Peyer's patch (tissue), 4 donors: Measurements from ENCODE around the gene TFAP2A. TPM values are rescaled to one million over a fixed set of nuclear protein-coding genes. Genes with fewer than 3 reads are reported as not detected.

Experiments
- DNase-seq, 3 donors: peaks; one replicate each; pipeline ENCODE4 v3.0.0-alpha.2; 2017 to 2019
- H3K27ac ChIP-seq, 4 donors: fragments of 200-600 bp; sonication (generic); one replicate each; pipeline ENCODE4 v1.5.1; 2016 to 2019
- H3K27me3 ChIP-seq, 2 donors: fragments of 200-600 bp; sonication (generic); one replicate each; pipeline ENCODE4 v1.5.1; 2019
- H3K36me3 ChIP-seq, 3 donors: fragments of 200-600 bp; sonication (generic); one replicate each; pipeline ENCODE4 v1.5.1; 2016 to 2019
- H3K4me1 ChIP-seq, 4 donors: fragments of 200-600 bp; sonication (generic); one replicate each; pipeline ENCODE4 v1.5.1; 2016 to 2019
- H3K4me3 ChIP-seq, 4 donors: fragments of 200-600 bp; sonication (generic); 1 replicate in 3 of 4; 2 replicates in 1 of 4; pipeline ENCODE4 v1.5.1; 2016 to 2019; ENCODE audit warnings: mild to moderate bottlenecking in 1 of 4
- H3K9me3 ChIP-seq, 4 donors: fragments of 200-600 bp; sonication (generic); one replicate each; pipeline ENCODE4 v1.5.1; 2016 to 2019; ENCODE audit warnings: mild to moderate bottlenecking in 1 of 4
- CTCF ChIP-seq, 6 experiments: fragments of 450-650 bp in 4 of 6; fragments of 200-600 bp in 2 of 6; sonication (generic) in 1 of 6; IDR thresholded peaks; one replicate each; pipeline ENCODE4 v1.5.1; 2017 to 2019; ENCODE audit warnings: antibody characterized with exemption in 6 of 6, mild to moderate bottlenecking in 3 of 6, moderate library complexity in 1 of 6
- POLR2A ChIP-seq, 2 donors: fragments of 450-650 bp; IDR thresholded peaks; one replicate each; pipeline ENCODE4 v1.5.1; 2017; ENCODE audit warnings: antibody characterized with exemption in 2 of 2, mild to moderate bottlenecking in 2 of 2, moderate library complexity in 2 of 2
- total RNA-seq, 4 donors: library from RNA; depleted of rRNA; stranded (reverse); fragments of >200 nt; gene quantifications; one replicate each; pipeline ENCODE4 v1.1.0, GENCODE V29; 2016

Gene TFAP2A
- total RNA-seq, 4 donors from 2014 or later = 1.4 TPM; not detected in 3

- no peak for DNase-seq
- Histone ChIP-seq H3K27me3 (no peaks in the 10 kb centered on the region), H3K36me3 (no peaks in the 10 kb centered on the region), H3K4me3 (no peak overlapping the region), H3K4me1 (peaks cover 0 to 9% (median 5%) of the 10 kb centered on the region in 4 donors), H3K27ac (no peak overlapping the region), H3K9me3 (peaks cover 0 to 12% (median 5%) of the 10 kb centered on the region in 4 donors)
- no peak for TF ChIP-seq CTCF (IDR thresholded peaks at IDR 0.05)
- no peak for TF ChIP-seq POLR2A (IDR thresholded peaks at IDR 0.05)
These were observed 13.1 kb downstream of the TFAP2A start for GRCh38 chr6:10401632-10402223.

GRCh38 chr6:10401004-10401536 lies 13.8 kb downstream of the TFAP2A start:
- Histone ChIP-seq H3K4me3 (no peak overlapping the region), H3K9me3 (peaks cover 0 to 12% (median 5%) of the 10 kb centered on the region in 4 donors), H3K4me1 (peaks cover 0 to 9% (median 5%) of the 10 kb centered on the region in 4 donors), H3K36me3 (no peaks in the 10 kb centered on the region), H3K27ac (no peak overlapping the region), H3K27me3 (peaks cover 0 to 2% of the 10 kb centered on the region in 2 donors)
- DNase-seq = no peak
- TF ChIP-seq POLR2A (IDR thresholded peaks at IDR 0.05) (no peak), CTCF (IDR thresholded peaks at IDR 0.05) (no peak)

- Histone ChIP-seq H3K4me1 (peaks cover 0 to 9% (median 5%) of the 10 kb centered on the region in 4 donors), H3K27ac (no peak overlapping the region), H3K9me3 (peaks cover 0 to 10% (median 5%) of the 10 kb centered on the region in 4 donors), H3K36me3 (no peaks in the 10 kb centered on the region), H3K4me3 (no peak overlapping the region), H3K27me3 (peaks cover 0 to 4% of the 10 kb centered on the region in 2 donors)
- TF ChIP-seq POLR2A (IDR thresholded peaks at IDR 0.05) (no peak), CTCF (IDR thresholded peaks at IDR 0.05) (no peak)
- no peak for DNase-seq
These were observed 14.5 kb downstream of the TFAP2A start for GRCh38 chr6:10400330-10400729.

GRCh38 chr6:10399451-10399850 lies 15.4 kb downstream of the TFAP2A start:
- no peak for DNase-seq
- no peak overlapping the region for H3K27ac ChIP-seq
- peaks cover 0 to 6% (median 3%) of the 10 kb centered on the region in 4 donors for H3K4me1 ChIP-seq
- H3K4me3 ChIP-seq = no peak overlapping the region
- no peaks in the 10 kb centered on the region for H3K36me3 ChIP-seq
- peaks cover 0 to 2% (median under 1%) of the 10 kb centered on the region in 4 donors for H3K9me3 ChIP-seq
- H3K27me3 ChIP-seq = peaks cover 0 to 9% of the 10 kb centered on the region in 2 donors
- TF ChIP-seq CTCF (IDR thresholded peaks at IDR 0.05) = no peak
- TF ChIP-seq POLR2A (IDR thresholded peaks at IDR 0.05) = no peak

- Histone ChIP-seq H3K4me1 (peaks cover 0 to 4% (median 0%) of the 10 kb centered on the region in 4 donors), H3K27me3 (peaks cover 0 to 9% of the 10 kb centered on the region in 2 donors), H3K9me3 (no peaks in the 10 kb centered on the region), H3K27ac (no peak overlapping the region), H3K36me3 (no peaks in the 10 kb centered on the region), H3K4me3 (no peak overlapping the region)
- no peak for TF ChIP-seq POLR2A (IDR thresholded peaks at IDR 0.05)
- TF ChIP-seq CTCF (IDR thresholded peaks at IDR 0.05) = no peak
- DNase-seq = no peak
These were observed 16.2 kb downstream of the TFAP2A start for GRCh38 chr6:10398446-10399218.
